HepG2 (cell line): ENCODE measurements around the gene ADCK2. TPM values are rescaled to one million over a fixed set of nuclear protein-coding genes. Genes with fewer than 3 reads are reported as not detected.

ENCODE experiments used
- ARNT ChIP-seq: fragments of 450-650 bp; IDR thresholded peaks from 2 replicates; pipeline ENCODE4 v1.6.1; 2017
- E2F1 ChIP-seq: sonication (generic); formaldehyde crosslinking; IDR thresholded peaks from 2 replicates; pipeline ENCODE4 v1.5.0; 2020; ENCODE audit warnings: missing genetic modification reagents
- PHF20 ChIP-seq: sonication (generic); formaldehyde crosslinking; IDR thresholded peaks from 2 replicates; pipeline ENCODE4 v1.5.0; 2020; ENCODE audit warnings: mild to moderate bottlenecking, missing genetic modification reagents
- ZBTB14 ChIP-seq: sonication (generic); formaldehyde crosslinking; IDR thresholded peaks from 2 replicates; pipeline ENCODE4 v1.4.0; 2020; ENCODE audit warnings: missing genetic modification reagents
- ZBTB4 ChIP-seq: sonication (generic); formaldehyde crosslinking; IDR thresholded peaks from 2 replicates; pipeline ENCODE4 v1.4.0; 2020; ENCODE audit warnings: missing genetic modification reagents, mild to moderate bottlenecking, borderline replicate concordance
- ZFP37 ChIP-seq: sonication (generic); formaldehyde crosslinking; IDR thresholded peaks from 2 replicates; pipeline ENCODE4 v1.4.0; 2020; ENCODE audit warnings: missing genetic modification reagents, borderline replicate concordance
- ZNF333 ChIP-seq: sonication (generic); formaldehyde crosslinking; IDR thresholded peaks from 2 replicates; pipeline ENCODE4 v1.4.0; 2020; ENCODE audit warnings: mild to moderate bottlenecking, missing genetic modification reagents, borderline replicate concordance
- ZNF616 ChIP-seq: sonication (generic); formaldehyde crosslinking; IDR thresholded peaks from 2 replicates; pipeline ENCODE4 v1.5.0; 2020; ENCODE audit warnings: low read depth, mild to moderate bottlenecking, missing genetic modification reagents
- polyA plus RNA-seq, 8 experiments: library from polyadenylated mRNA; depleted of rRNA in 3 of 8; stranded (reverse) in 7 of 8; unstranded in 1 of 8; fragments of >200 nt; fragmentation: Illumina TruSeq in 4 of 8; extraction: Trizol in 4 of 8; gene quantifications; 2 replicates each; pipeline versions ENCODE4 v1.2.1 to v1.2.3, GENCODE V29; 2011 to 2016; ENCODE audit warnings: low read depth in 4 of 8, missing spikeins in 1 of 8, mixed read lengths in 1 of 8; ENCODE audit not compliant: insufficient read depth in 1 of 8
- total RNA-seq, 5 experiments: library from RNA; depleted of rRNA; stranded (reverse); fragments of >200 nt; fragmentation: Illumina TruSeq; extraction: Trizol; gene quantifications; 2 replicates each; pipeline ENCODE4 v1.2.3, GENCODE V29; 2016; ENCODE audit warnings: low read depth in 1 of 5
- TF ChIP-seq, protein P1 (sequence below): IDR thresholded peaks from 2 replicates; pipeline ENCODE4 v1.4.0; 2020; ENCODE audit warnings: mild to moderate bottlenecking, missing genetic modification reagents

The ADCK2 gene
- total and polyA plus RNA-seq, 2 of the 13 experiments (the other 11 are each of a cell fraction or from before 2014, with no cell fraction given) = 8.6 to 18.8 TPM

DNA sequence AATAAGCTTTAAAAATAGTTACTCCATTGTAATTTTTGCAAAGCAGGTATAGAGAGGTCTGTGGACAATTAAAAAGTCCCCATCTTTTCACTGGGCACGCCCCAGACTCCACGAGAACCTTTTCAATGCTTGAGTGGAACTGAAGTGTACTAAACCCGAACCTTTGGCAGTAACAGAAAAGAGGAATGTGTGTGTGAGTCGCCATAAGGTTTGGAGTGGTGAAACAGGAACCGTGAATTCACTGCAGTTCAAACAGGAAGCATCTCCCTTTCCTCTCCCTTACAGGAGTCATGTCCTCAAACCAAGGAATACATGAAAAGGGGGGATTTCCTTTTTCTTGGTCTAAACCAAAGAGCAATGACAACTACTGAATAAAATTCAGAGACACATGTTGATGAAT lies 47.0 kb downstream of the ADCK2 start (continued):
- TF ChIP-seq E2F1 = no peak
- TF ChIP-seq ARNT = no peak
- TF ChIP-seq ZFP37 (CRISPR knock-in tag) = no peak
- no peak for TF ChIP-seq ZBTB14 (CRISPR knock-in tag)
- no peak for TF ChIP-seq ZNF616 (CRISPR knock-in tag)
- TF ChIP-seq ZBTB4 (CRISPR knock-in tag) = no peak
- TF ChIP-seq, protein P1, sequence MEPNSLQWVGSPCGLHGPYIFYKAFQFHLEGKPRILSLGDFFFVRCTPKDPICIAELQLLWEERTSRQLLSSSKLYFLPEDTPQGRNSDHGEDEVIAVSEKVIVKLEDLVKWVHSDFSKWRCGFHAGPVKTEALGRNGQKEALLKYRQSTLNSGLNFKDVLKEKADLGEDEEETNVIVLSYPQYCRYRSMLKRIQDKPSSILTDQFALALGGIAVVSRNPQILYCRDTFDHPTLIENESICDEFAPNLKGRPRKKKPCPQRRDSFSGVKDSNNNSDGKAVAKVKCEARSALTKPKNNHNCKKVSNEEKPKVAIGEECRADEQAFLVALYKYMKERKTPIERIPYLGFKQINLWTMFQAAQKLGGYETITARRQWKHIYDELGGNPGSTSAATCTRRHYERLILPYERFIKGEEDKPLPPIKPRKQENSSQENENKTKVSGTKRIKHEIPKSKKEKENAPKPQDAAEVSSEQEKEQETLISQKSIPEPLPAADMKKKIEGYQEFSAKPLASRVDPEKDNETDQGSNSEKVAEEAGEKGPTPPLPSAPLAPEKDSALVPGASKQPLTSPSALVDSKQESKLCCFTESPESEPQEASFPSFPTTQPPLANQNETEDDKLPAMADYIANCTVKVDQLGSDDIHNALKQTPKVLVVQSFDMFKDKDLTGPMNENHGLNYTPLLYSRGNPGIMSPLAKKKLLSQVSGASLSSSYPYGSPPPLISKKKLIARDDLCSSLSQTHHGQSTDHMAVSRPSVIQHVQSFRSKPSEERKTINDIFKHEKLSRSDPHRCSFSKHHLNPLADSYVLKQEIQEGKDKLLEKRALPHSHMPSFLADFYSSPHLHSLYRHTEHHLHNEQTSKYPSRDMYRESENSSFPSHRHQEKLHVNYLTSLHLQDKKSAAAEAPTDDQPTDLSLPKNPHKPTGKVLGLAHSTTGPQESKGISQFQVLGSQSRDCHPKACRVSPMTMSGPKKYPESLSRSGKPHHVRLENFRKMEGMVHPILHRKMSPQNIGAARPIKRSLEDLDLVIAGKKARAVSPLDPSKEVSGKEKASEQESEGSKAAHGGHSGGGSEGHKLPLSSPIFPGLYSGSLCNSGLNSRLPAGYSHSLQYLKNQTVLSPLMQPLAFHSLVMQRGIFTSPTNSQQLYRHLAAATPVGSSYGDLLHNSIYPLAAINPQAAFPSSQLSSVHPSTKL (CRISPR knock-in tag) = no peak
- TF ChIP-seq PHF20 = no peak
- no peak for TF ChIP-seq ZNF333 (CRISPR knock-in tag)
